ENCODE measurements around the gene OPN4. TPM values are rescaled to one million over a fixed set of nuclear protein-coding genes. Genes with fewer than 3 reads are reported as not detected.

The OPN4 gene
- total and polyA plus RNA-seq, 2 of the 13 experiments (the other 11 are each of a cell fraction or from before 2014, with no cell fraction given) = not detected

DNA sequence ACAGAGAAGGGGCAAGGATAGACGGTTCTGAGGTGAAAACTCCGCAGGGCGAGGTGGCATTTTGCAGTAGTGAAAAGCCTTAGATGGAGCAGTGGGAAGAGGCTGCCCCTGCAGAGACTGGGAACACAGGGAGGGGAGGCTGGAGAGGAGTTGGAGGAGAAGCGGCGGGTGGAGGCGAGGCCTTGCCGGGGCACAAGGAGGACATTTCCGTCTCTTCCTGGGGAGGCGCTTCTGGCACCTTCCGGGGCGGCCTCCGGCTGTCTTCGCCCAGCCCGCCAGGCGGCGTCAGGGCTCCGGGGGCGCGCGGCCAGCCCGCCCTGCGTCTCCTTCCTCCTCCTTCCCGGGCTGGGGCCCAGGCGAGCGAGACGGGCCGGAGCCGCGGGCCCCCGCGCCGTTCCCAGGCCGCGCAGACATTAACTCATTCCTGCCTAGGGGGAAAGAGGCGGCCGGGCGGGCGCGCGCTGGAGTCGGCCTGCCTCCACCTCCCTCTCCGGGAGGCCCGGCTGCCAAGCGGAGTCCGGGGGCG lies 56.7 kb downstream of the OPN4 start (continued):
- TF ChIP-seq SYNCRIP (IDR thresholded peaks at IDR 0.05; ENCODE audit: insufficient read depth, low read depth, low read length) = no peak
- no peak for TF ChIP-seq SMARCE1 (IDR thresholded peaks at IDR 0.05; ENCODE audit: borderline replicate concordance)
- TF ChIP-seq, protein P1, sequence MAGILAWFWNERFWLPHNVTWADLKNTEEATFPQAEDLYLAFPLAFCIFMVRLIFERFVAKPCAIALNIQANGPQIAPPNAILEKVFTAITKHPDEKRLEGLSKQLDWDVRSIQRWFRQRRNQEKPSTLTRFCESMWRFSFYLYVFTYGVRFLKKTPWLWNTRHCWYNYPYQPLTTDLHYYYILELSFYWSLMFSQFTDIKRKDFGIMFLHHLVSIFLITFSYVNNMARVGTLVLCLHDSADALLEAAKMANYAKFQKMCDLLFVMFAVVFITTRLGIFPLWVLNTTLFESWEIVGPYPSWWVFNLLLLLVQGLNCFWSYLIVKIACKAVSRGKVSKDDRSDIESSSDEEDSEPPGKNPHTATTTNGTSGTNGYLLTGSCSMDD (CRISPR knock-in tag; IDR thresholded peaks at IDR 0.05) = no peak
- no peak for TF ChIP-seq ZNF775 (CRISPR knock-in tag; IDR thresholded peaks at IDR 0.05; ENCODE audit: borderline replicate concordance)
- TF ChIP-seq RFX1 (IDR thresholded peaks at IDR 0.05) = no peak
- no peak for TF ChIP-seq REL (CRISPR knock-in tag; conservative IDR thresholded peaks at IDR 0.05)
- TF ChIP-seq TBX3 (IDR thresholded peaks at IDR 0.05; ENCODE audit: borderline replicate concordance) = no peak
- TF ChIP-seq MAF1 (CRISPR knock-in tag; IDR thresholded peaks at IDR 0.05; ENCODE audit: borderline replicate concordance) = no peak
- no peak for TF ChIP-seq ZNF44 (CRISPR knock-in tag; IDR thresholded peaks at IDR 0.05)
- TF ChIP-seq MED1 (CRISPR knock-in tag; IDR thresholded peaks at IDR 0.05) = no peak
- peak; percentile 87 for TF ChIP-seq KDM2A (CRISPR knock-in tag; IDR thresholded peaks at IDR 0.05; ENCODE audit: borderline replicate concordance, low read depth)
- TF ChIP-seq ARNT (IDR thresholded peaks at IDR 0.05) = no peak
- TF ChIP-seq KLF15 (CRISPR knock-in tag; IDR thresholded peaks at IDR 0.05; ENCODE audit: borderline replicate concordance) = no peak
- TF ChIP-seq, protein P2, sequence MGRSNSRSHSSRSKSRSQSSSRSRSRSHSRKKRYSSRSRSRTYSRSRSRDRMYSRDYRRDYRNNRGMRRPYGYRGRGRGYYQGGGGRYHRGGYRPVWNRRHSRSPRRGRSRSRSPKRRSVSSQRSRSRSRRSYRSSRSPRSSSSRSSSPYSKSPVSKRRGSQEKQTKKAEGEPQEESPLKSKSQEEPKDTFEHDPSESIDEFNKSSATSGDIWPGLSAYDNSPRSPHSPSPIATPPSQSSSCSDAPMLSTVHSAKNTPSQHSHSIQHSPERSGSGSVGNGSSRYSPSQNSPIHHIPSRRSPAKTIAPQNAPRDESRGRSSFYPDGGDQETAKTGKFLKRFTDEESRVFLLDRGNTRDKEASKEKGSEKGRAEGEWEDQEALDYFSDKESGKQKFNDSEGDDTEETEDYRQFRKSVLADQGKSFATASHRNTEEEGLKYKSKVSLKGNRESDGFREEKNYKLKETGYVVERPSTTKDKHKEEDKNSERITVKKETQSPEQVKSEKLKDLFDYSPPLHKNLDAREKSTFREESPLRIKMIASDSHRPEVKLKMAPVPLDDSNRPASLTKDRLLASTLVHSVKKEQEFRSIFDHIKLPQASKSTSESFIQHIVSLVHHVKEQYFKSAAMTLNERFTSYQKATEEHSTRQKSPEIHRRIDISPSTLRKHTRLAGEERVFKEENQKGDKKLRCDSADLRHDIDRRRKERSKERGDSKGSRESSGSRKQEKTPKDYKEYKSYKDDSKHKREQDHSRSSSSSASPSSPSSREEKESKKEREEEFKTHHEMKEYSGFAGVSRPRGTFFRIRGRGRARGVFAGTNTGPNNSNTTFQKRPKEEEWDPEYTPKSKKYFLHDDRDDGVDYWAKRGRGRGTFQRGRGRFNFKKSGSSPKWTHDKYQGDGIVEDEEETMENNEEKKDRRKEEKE (IDR thresholded peaks at IDR 0.05) = no peak
- TF ChIP-seq ATF7 (IDR thresholded peaks at IDR 0.05) = no peak
- no peak for TF ChIP-seq ATF7 (CRISPR knock-in tag; IDR thresholded peaks at IDR 0.05)
- TF ChIP-seq, protein P3, sequence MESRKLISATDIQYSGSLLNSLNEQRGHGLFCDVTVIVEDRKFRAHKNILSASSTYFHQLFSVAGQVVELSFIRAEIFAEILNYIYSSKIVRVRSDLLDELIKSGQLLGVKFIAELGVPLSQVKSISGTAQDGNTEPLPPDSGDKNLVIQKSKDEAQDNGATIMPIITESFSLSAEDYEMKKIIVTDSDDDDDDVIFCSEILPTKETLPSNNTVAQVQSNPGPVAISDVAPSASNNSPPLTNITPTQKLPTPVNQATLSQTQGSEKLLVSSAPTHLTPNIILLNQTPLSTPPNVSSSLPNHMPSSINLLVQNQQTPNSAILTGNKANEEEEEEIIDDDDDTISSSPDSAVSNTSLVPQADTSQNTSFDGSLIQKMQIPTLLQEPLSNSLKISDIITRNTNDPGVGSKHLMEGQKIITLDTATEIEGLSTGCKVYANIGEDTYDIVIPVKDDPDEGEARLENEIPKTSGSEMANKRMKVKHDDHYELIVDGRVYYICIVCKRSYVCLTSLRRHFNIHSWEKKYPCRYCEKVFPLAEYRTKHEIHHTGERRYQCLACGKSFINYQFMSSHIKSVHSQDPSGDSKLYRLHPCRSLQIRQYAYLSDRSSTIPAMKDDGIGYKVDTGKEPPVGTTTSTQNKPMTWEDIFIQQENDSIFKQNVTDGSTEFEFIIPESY (CRISPR knock-in tag; IDR thresholded peaks at IDR 0.05) = no peak; the same call in 1 of the 2 replicates
- TF ChIP-seq, protein P4, sequence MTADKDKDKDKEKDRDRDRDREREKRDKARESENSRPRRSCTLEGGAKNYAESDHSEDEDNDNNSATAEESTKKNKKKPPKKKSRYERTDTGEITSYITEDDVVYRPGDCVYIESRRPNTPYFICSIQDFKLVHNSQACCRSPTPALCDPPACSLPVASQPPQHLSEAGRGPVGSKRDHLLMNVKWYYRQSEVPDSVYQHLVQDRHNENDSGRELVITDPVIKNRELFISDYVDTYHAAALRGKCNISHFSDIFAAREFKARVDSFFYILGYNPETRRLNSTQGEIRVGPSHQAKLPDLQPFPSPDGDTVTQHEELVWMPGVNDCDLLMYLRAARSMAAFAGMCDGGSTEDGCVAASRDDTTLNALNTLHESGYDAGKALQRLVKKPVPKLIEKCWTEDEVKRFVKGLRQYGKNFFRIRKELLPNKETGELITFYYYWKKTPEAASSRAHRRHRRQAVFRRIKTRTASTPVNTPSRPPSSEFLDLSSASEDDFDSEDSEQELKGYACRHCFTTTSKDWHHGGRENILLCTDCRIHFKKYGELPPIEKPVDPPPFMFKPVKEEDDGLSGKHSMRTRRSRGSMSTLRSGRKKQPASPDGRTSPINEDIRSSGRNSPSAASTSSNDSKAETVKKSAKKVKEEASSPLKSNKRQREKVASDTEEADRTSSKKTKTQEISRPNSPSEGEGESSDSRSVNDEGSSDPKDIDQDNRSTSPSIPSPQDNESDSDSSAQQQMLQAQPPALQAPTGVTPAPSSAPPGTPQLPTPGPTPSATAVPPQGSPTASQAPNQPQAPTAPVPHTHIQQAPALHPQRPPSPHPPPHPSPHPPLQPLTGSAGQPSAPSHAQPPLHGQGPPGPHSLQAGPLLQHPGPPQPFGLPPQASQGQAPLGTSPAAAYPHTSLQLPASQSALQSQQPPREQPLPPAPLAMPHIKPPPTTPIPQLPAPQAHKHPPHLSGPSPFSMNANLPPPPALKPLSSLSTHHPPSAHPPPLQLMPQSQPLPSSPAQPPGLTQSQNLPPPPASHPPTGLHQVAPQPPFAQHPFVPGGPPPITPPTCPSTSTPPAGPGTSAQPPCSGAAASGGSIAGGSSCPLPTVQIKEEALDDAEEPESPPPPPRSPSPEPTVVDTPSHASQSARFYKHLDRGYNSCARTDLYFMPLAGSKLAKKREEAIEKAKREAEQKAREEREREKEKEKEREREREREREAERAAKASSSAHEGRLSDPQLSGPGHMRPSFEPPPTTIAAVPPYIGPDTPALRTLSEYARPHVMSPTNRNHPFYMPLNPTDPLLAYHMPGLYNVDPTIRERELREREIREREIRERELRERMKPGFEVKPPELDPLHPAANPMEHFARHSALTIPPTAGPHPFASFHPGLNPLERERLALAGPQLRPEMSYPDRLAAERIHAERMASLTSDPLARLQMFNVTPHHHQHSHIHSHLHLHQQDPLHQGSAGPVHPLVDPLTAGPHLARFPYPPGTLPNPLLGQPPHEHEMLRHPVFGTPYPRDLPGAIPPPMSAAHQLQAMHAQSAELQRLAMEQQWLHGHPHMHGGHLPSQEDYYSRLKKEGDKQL (CRISPR knock-in tag; IDR thresholded peaks at IDR 0.05; ENCODE audit: low read depth) = no peak
- no peak for TF ChIP-seq ZNF713 (CRISPR knock-in tag; IDR thresholded peaks at IDR 0.05)
- TF ChIP-seq NONO (IDR thresholded peaks at IDR 0.05) = no peak
- peak; percentile 64 for TF ChIP-seq NONO (CRISPR knock-in tag; conservative IDR thresholded peaks at IDR 0.05)
- peak; percentile 27; the same call in 1 of the 2 replicates for TF ChIP-seq MIXL1 (CRISPR knock-in tag; IDR thresholded peaks at IDR 0.05)
